Posterior cingulate gyrus (tissue), 11 donors: ENCODE results near the gene CAPN15.
A peak's percentile ranks its signal among the peaks of the same experiment; 100 is the strongest.

Experiments used
- DNase-seq, 10 donors: peaks; one replicate each; pipeline versions ENCODE4 v3.0.0 to v3.0.0-alpha.2; 2020 to 2021; ENCODE audit warnings: mixed read lengths in 3 of 10
- intact Hi-C: fragments of 100-400 bp; cut with DNase I; formaldehyde crosslinking; loops from one replicate; pipeline ENCODE4 v1.15.1; 2023

Gene CAPN15

GRCh38 chr16:557463-558297, 30.2 kb downstream of the CAPN15 start:
- intact Hi-C loops = no loop called here
- no peak for DNase-seq

DNA sequence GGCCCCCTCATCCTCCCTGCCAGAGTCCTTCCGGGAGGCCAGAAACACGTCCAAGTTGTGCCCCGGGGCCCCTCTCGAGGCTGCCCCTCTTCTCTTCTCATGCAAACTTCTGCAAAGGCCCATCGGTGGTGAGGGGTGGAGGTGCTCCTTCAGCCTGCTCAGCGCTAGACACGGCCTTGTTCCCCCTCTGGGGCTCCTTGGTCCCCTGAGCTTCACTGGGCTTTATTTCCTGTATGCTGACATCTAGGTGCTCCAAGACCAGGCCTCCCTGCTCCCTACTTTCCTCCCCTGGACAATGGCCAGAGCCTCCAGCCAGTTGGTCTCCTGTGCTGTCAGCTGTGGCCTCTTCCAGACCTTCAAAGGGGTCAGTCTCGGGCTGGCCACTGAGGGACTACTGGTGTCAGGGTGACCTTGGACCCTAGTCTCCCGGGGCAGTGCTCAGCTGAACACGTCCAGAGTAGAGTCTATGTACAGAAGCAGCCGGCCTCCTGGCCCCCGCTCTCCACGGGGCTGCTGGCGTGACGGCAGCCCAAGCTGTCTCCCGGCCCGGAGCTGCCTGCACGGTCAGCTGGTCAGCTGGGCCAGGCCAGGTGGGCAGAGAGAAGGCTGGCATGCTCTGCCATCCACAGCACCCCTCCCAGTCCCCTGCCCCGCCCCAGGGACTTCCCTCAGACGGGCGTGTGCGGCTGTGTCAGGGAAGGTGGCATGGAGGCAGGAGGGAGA, 30.9 kb downstream of the CAPN15 start:
- intact Hi-C loops = no loop called here
- no peak for DNase-seq

DNA sequence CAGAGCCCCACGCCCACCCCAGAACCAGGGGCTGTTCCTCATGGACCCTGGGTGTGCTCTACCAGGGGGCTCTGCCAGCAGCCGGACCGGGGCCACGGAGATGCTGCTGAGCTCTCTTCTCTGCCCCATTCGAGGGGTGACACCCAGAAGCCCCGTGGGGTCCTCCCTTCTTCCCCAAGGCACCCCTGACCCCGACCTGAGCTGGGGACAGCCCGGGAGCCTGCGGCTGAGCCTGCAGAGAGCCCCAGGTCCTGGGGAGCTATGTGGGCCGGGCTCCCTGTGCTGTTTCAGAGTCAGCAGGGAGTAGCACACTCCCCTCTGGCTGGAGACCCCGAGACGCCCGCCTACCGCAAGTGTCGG, 31.5 kb downstream of the CAPN15 start:
- DNase-seq = no peak
- intact Hi-C loops = no loop called here

DNA sequence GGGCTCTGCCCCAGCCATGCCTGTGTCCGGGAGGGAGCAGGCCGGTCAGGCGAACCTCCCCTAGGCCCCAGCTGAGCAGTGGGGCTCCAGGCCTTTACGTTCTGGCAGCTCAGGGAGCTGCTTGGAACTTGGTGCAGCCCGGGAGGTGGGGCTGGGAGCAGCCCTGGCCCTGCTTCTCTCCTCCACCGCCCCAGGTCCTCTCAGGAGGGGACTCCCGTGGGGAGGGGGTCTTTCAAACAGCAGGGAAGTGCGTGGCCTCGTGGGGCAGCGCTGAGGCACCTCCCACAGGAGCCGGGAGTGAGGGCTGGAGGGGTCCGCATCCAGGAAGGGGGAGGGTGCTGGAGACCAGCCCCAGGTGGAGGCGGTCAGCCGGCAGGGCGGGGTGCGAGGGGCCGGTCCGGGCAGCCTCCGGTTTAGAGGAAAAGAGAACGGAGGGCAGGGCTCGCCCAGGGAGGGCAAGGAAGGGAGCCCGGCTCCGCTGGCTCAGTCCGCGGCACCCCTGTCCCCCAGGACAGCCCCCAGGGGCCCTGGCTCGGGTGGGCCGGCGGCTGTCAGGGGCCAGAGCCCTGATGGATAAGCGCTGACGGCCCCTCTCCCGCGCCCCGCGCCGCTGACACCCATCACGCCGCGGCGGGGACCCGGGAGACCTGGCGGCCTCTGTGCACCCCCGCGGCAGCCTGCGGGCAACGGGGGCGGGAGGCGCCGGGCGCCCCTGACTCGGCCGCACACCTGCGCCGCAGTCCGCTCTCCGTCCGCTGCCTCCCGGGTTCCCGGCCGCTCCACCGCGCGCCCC, 32.1 kb downstream of the CAPN15 start:
- intact Hi-C loops = no loop called here
- no peak for DNase-seq

DNA sequence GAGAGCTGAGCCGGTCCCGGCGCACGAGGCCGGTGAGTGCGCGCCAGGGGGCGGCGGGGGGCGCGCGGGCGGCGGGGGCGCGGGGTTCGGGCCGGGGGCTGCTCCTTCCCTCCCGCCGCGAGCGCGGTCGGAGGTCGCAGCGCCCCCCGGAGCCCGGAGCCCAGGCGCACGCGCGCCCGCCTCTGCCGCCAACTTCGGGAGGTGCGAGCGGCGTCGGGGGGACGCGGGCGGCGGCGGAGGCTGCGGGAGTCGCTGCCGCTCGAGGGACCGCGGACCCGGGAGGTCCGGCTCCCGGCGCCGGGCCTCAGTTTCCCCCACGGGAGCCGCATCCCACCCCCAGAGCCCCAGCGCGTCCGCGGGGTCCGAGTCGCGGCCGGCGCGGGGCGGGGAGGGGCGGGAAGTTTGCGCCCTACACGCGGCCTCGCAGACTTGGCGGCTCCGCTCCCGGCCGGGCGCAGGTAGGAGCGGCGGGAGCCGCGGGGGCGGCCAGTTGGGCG, 32.7 kb downstream of the CAPN15 start, which contains the start of gene PRR35:
Gene PRR35 (plus strand): TSS at position 191 of the 497 bp plus-strand sequence. CDS start 2,901 bp downstream, outside the sequence.
- no peak for DNase-seq
- intact Hi-C loops = no loop called here

DNA sequence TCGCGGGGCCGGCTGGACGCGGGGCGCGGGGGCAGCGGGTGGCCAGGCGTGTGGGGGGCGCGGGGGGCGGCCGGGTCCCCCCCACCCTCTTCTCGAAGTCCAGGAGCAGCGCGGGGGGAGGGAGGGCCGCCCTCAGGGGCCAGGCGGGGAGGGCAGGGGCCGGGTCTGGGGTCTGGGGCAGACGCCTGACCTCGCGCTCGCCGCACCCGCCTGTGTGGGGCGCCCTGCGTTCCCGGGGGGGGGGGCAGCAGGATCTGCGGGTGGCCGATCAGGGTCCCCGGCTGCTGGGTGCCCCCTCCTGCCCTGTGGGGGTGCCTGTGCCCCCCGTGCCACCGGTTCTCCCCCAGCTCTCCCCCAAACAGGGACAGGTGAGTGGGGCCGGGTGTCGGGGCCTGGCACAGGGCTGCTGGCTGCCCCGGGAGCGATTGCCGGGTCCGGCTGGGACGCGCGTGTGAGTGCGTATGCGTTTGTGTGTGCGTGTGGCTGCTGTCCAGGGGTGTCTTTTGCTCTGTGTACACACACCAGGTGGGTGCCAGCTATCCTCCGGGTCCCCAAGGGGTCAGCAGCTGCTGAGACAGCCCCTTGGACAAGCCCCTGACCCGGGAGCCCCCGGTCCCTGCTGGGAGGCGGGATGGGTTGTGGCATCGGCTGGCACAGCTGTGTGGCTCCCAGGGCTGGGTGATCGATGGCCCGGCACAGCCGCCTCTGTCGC, 33.3 kb downstream of the CAPN15 start:
- DNase-seq = no peak
- intact Hi-C loops = no loop called here

DNA sequence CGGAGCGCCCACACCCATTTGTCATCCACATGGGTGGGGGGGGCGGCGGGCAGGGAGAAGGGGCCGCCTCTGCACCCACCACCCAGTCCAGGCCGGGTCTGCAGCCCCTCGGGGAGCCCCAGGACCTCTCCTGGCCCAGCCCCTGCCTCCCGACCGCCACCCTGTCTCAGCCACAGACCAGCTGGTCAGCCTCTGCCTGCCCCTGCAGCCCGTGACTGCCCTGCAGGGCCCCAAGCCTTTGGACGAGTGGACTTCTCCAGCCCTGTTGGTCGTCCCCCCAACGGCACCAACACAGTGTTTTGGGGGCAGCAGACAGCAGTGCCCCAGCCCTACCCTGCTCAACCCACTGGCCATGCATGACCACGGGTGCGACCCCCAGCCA, 33.9 kb downstream of the CAPN15 start:
- no peak for DNase-seq
- intact Hi-C loops = no loop called here

GRCh38 chr16:561957-562938, 34.7 kb downstream of the CAPN15 start:
- intact Hi-C loops = no loop called here
- no peak for DNase-seq

DNA sequence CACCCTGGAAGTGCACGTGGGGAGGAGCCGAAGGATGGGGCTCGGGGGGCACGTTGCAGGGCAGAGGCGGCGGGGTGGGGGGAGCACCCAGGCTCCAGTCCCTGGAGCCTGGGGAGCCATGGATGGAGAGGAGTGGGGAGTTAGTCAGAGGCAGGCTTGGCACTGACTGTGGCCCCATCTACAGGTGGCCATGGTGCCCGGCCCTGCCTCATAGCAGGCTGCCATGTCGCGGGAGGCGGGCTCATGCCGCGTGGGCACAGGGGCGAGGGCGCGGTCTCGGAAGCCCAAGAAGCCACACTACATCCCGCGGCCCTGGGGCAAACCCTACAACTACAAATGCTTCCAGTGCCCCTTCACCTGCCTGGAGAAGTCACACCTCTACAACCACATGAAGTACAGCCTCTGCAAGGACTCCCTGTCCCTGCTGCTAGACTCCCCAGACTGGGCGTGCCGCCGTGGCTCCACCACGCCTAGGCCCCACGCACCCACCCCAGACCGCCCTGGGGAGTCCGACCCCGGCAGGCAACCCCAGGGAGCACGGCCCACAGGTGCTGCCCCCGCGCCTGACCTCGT, 35.6 kb downstream of the CAPN15 start:
- intact Hi-C loops = no loop called here
- DNase-seq = no peak

- intact Hi-C loops = no loop called here
Observed at GRCh38 chr16:564690-565418, 37.3 kb downstream of the CAPN15 start.

GRCh38 chr16:565419-566330, 38.2 kb downstream of the CAPN15 start:
- no peak for DNase-seq
- intact Hi-C loops = no loop called here

More at GRCh38 chr16:564690-565418, 37.3 kb downstream of the CAPN15 start:
- DNase-seq = no peak

DNA sequence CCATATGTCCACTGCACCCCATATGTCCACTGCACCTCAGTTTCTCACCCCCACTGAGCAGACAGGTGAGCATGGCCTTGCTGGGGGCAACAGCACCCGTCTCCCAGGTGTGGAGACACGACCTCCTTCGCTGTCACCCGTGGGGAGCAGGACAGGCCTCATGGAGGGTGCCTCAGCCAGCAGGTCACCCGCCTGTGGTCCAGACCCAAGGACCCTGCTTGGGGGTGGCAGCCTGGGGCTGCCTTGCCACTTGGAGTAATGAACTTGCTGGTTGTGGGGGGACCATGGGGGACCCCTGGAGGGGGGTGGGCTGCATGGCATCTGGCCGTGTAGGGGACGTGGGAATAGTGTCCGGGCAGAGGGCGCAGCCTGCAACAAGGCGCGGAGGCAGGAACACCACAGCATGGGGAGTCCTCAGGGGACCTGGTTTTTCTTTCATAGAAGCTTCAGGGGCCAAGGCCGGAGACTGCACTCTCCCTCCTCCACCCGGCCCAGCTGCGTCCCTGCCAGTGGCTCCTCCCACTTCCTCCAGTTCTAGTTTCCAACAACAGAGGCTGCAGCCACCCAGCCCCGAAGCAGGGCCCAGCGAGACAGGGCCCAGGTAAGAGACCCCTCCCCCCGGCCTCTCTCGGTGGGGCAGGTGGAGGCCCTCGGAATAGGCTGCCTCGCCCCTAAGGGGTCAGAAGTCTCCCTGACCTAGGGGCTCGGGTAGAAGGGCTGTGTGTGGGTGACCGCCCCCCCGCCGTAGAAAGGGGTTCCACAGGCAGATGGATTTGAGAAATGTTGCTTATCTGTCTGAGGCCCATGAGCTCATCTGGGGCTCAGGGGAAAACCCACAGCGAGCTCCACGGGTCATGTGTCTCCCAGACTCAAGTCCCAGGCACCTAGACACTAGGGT, 39.2 kb downstream of the CAPN15 start, which contains the start of gene NHLRC4:
Gene NHLRC4 (plus strand): TSS at position 531 of the 898 bp plus-strand sequence. CDS start 1,043 bp downstream, outside the sequence.
- intact Hi-C loops = no loop called here
- DNase-seq = peak in 2 of 10 donors; percentile 37 to 92

GRCh38 chr16:567373-568256, 40.1 kb downstream of the CAPN15 start:
- intact Hi-C loops = no loop called here
- DNase-seq = no peak

DNA sequence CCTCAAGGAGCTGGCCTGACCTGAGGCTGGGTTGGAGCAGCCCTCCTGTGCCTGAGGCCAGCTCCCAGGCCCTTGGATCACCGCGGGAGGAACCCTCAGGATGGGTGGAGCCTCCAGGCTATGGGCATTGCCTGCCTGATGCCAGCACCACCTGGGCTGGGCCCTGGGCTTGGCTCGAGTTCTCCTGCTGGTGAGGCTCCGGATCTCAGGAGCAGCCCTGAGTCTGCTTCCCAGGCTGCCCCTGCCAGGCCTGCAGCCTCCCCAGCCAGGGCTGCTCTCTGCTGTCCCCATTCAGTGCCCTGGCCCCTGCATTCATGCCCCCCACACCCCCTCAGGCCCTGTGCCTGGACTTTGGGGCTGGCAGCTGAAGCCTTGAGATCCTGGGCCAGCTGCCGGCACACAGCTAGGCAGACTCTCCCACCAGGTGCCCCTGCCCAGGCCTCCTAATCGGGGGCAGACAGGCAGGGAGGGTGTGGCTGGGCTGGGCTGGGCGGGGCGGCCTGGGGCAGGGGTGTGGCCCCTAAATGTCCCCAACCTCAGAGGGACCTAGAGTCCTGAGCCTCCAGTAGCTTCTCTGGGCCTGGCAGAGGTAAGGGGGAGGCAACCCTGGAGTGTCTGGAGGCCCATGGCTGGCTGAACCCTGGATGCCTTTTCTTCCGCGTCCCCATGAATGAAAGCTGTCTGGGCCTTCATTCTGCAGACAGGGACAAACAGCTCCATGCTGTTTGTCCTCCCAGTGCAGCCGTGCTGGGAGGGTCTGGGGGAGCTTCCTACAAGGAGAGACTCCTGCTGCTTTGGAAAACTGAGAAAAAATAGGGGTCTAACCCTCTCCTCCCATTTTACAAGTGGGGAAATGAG, 41.1 kb downstream of the CAPN15 start:
- DNase-seq = no peak
- intact Hi-C loops = no loop called here
